ENCODE results near the gene SLC25A52. TPM values are rescaled to one million over a fixed set of nuclear protein-coding genes. Genes with fewer than 3 reads are reported as not detected.
"Not testable (repeated sequence)": the region's sequence is repeated elsewhere in the genome, so short reads cannot be mapped to it uniquely, and the experiment has no call there.

SLC25A52 gene, protein sequence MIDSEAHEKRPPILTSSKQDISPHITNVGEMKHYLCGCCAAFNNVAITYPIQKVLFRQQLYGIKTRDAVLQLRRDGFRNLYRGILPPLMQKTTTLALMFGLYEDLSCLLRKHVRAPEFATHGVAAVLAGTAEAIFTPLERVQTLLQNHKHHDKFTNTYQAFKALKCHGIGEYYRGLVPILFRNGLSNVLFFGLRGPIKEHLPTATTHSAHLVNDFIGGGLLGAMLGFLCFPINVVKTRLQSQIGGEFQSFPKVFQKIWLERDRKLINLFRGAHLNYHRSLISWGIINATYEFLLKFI
- 0.26 TPM for total RNA-seq
- not detected for polyA plus RNA-seq

DNA sequence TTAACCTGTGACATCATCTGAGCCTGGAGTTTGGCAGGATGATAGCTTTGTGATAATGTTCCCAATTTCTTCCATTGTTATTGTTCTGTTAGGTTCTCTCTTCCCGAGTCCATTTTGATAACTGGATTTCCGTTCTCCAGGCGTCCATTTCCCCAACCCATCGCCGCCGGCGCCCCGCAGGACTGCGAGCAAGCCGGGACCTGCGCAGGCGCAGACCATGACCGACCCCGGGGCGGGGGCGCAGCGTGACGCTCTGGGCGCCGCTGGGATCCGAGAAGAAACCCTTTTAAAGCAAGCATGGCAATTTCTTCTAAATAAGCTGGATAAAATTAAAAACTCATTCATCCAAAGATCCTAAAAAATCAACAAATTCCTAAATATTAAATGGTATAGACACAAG is at the start of gene SLC25A52:
TSS of gene SLC25A52 (minus strand) at position 186 of the 400 bp plus-strand sequence. CDS start 219 bp downstream, outside the sequence.
- WGBS = 83% methylated on average over 21 of the region's 21 CpGs
- DNase-seq (ENCODE audit: extremely low spot score) = no peak
- H3K4me3 ChIP-seq (ENCODE audit: low read depth, low read length) = no peak within 1 kb of the TSS
- no peak within 1 kb of the TSS for H3K27ac ChIP-seq (ENCODE audit: low read depth)
- no peaks in the 10 kb centered on the region for H3K4me1 ChIP-seq (ENCODE audit: insufficient read depth)
- H3K36me3 ChIP-seq (ENCODE audit: insufficient read depth) = no peaks in the 10 kb centered on the region

DNA sequence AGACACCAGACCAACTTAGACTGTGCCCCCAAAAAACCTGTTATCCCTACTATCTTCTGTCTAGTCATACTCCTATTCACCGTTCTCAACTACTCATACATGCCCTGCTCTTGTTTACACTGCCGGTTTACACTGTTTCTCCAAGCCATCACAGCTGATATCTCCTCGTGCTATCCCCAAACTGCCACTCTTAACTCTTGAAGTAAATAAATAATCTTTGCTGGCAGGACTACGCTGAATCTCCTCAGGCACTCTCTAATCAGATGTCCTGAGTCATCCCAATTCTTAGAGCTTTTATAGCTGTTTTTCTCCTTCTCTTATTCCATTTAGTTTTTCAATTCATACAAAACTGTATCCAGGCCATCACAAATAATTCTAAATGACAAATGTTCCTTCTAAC is 48.4 kb upstream of the SLC25A52 start:
- 52% methylated on average over 3 of the region's 4 CpGs for WGBS
- H3K4me1 ChIP-seq (ENCODE audit: insufficient read depth); H3K27ac ChIP-seq (ENCODE audit: low read depth); DNase-seq (ENCODE audit: extremely low spot score); H3K4me3 ChIP-seq (ENCODE audit: low read depth, low read length); H3K36me3 ChIP-seq (ENCODE audit: insufficient read depth): not testable (repeated sequence)

DNA sequence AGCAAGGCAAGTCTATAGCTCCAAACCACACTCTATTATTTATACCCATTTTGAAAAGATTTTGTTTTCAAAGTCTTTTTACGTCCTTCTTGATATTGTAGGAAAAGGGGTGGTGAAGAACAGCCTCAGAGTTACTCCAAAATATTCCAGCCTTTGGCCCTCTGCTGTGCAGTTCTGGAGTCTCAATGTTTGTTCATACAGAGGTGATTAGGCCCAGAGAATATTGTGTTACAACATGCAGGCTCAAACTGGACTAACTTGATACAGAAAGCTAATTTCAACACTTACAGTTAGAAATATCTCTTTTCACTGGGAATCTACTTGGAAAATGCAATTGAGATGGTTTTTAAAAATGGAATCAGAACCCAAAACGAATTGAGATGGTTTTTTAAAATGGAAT is 40.4 kb upstream of the SLC25A52 start:
- H3K4me1 ChIP-seq (ENCODE audit: insufficient read depth) = no peaks in the 10 kb centered on the region
- DNase-seq (ENCODE audit: extremely low spot score) = peak; percentile 7
- no peak overlapping the region for H3K27ac ChIP-seq (ENCODE audit: low read depth)
- H3K36me3 ChIP-seq (ENCODE audit: insufficient read depth) = no peaks in the 10 kb centered on the region
- WGBS = 66% methylated on average over 2 of the region's 2 CpGs
- no peak overlapping the region for H3K4me3 ChIP-seq (ENCODE audit: low read depth, low read length)

DNA sequence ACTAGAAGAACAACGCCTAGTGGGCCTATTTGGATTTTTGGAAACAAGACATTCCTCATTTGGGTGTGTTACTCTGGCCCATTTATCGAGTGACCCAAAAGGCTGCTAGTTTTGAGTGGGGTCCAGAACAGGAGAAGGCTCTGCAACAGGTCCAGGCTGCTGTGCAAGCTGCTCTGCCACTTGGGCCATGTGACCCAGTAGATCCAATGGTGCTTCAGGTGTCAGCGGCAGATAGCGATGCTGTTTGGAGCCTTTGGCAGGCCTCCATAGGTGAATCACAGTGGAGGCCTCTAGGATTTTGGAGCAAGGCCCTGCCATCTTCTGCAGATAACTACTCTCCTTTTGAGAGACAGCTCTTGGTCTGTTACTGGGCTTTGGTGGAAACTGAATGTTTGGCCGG is 38.6 kb upstream of the SLC25A52 start:
- H3K27ac ChIP-seq (ENCODE audit: low read depth); H3K4me1 ChIP-seq (ENCODE audit: insufficient read depth); H3K4me3 ChIP-seq (ENCODE audit: low read depth, low read length); H3K36me3 ChIP-seq (ENCODE audit: insufficient read depth); DNase-seq (ENCODE audit: extremely low spot score): not testable (repeated sequence)
- 95% methylated on average over 5 of the region's 5 CpGs for WGBS

DNA sequence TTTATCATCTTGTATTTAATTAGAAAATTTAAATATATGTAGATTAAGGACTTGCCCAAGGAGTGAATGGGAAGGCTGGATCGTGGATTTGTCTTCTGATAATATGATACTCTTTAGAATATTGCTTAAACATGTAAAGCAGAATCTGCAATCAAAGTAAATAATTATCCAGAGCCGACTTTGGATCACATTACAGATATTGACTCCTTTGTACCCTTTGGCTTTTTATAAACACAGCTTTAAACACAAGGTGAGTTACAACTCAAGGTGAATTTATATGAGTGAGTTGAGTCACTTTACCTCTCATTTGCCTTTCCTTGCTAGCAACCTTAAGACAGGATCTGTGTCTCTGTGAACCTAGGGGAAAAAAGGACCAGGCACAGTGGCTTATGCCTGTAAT is 37.7 kb upstream of the SLC25A52 start:
- Histone ChIP-seq H3K27ac (ENCODE audit: low read depth) (no peak overlapping the region), H3K36me3 (ENCODE audit: insufficient read depth) (no peaks in the 10 kb centered on the region), H3K4me3 (ENCODE audit: low read depth, low read length) (no peak overlapping the region), H3K4me1 (ENCODE audit: insufficient read depth) (no peaks in the 10 kb centered on the region)
- WGBS = 22% methylated on average over 2 of the region's 2 CpGs
- DNase-seq (ENCODE audit: extremely low spot score) = no peak

DNA sequence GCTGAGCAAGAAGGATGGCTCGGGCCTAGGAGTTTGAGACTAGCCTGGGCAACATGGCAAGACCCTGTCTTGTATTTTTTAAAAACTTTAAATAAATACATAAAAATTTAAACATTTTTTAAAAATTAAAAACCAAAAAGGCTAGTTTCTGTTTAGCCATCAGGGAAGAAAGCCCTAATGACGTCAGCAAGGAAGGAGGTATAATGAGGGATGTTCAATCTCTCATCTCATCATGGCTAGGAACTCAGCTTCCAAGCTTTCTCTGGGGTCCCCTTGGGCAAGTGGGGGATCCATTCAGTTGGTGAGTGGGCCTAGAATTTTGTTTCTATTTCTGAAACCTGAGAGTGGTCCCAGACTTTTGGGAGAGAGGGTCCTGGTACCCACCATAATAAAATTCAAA is 35.1 kb upstream of the SLC25A52 start:
- H3K36me3 ChIP-seq (ENCODE audit: insufficient read depth) = no peaks in the 10 kb centered on the region
- no peaks in the 10 kb centered on the region for H3K4me1 ChIP-seq (ENCODE audit: insufficient read depth)
- 88% methylated on average over 2 of the region's 2 CpGs for WGBS
- H3K27ac ChIP-seq (ENCODE audit: low read depth) = no peak overlapping the region
- no peak overlapping the region for H3K4me3 ChIP-seq (ENCODE audit: low read depth, low read length)
- DNase-seq (ENCODE audit: extremely low spot score) = no peak

DNA sequence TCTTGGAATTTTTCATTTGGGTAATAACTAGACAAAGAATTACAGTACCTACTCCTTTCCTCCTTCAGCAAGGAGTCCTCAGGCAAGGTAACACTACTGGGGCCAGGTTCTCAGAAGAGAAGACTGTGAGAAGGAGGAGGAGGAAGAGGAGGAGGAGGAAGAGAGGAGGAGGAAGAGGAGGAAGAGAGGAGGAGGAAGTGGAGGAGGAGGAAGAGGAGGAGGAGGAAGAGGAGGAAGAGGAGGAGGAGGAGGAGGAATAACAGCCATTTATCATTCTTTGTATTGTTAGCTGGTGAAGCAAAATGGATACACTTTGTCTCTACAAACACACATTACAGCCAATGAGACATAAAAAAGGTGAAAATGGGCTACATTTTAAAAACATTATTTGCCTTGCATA is 32.9 kb upstream of the SLC25A52 start:
- no peak for DNase-seq (ENCODE audit: extremely low spot score)
- Histone ChIP-seq H3K36me3 (ENCODE audit: insufficient read depth) (no peaks in the 10 kb centered on the region), H3K4me1 (ENCODE audit: insufficient read depth) (no peaks in the 10 kb centered on the region), H3K4me3 (ENCODE audit: low read depth, low read length) (no peak overlapping the region), H3K27ac (ENCODE audit: low read depth) (no peak overlapping the region)

DNA sequence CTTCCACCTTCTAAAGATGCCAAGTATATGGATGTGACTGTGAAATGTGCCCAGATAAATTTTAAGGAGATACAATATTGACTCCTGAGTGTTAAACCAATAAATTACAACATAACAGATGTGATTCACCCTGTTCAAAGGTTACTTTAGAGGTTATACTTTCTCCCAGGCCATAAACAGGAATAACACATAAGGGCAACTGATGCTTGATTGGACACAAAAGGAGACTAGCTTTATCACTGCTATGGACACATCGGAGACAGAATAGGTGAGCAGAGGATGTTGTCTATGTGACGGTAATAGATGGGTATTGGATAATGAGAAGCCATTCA is 31.9 kb upstream of the SLC25A52 start:
- no peak overlapping the region for H3K27ac ChIP-seq (ENCODE audit: low read depth)
- no peaks in the 10 kb centered on the region for H3K36me3 ChIP-seq (ENCODE audit: insufficient read depth)
- H3K4me3 ChIP-seq (ENCODE audit: low read depth, low read length) = no peak overlapping the region
- no peak for DNase-seq (ENCODE audit: extremely low spot score)
- 94% methylated on average over 2 of the region's 2 CpGs for WGBS
- H3K4me1 ChIP-seq (ENCODE audit: insufficient read depth) = no peaks in the 10 kb centered on the region

DNA sequence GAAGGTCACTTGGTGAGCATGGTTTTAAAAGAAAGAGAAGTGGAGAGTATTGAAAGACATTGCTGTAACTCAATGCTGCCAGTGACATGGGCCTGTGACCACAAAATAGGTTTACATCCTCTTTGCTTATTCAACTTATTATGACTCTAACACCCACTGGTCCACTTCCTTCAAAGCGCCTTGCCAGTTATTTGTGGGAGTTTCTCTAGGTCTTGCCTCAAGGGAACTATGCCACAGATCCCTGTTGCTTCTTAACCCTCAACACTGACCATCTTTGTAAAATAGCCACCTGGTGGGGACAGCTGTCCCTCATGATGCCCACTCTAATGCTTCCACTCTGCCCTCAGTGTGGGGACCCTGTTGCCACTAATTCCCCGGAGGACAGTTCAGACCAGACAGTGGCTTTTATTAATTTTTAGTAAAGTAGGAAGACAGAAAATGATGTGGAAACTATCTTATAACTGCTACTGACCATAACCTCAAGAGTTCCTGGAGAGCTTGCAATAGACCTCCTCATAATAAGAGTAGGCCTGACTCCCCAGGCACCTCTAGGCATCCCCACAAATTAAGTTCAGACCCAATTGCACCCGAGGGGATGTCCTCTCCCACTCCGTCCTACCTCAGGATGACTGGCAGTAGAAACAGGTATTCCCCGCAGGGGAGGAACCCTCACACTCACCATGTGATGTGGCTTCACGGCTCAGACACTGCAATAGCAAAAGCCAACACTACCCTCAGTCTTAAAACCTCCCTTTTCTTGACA is 31.3 kb upstream of the SLC25A52 start:
- 83% methylated on average over 6 of the region's 6 CpGs for WGBS
- Histone ChIP-seq H3K4me3 (ENCODE audit: low read depth, low read length) (no peak overlapping the region), H3K4me1 (ENCODE audit: insufficient read depth) (no peaks in the 10 kb centered on the region), H3K27ac (ENCODE audit: low read depth) (no peak overlapping the region), H3K36me3 (ENCODE audit: insufficient read depth) (no peaks in the 10 kb centered on the region)
- no peak for DNase-seq (ENCODE audit: extremely low spot score)

DNA sequence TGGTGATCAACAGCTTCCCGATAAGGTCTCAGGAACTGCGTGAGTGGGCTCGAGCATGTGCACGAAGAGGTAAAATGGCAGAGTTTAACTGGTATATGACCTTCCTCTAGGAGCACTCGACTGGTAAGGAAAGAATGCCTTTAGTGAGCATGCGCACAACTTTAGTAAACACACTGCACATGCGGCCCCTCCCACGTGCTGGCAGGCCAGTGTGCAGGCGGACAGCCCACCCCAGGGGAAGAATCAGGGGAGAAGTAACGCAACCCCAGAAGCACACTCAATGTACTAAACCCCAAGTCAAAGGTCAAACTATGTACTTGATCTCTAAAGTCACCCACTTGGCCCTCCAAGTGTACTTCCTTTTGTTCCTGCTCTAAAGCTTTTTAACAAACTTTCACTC is 28.7 kb upstream of the SLC25A52 start:
- Histone ChIP-seq H3K36me3 (ENCODE audit: insufficient read depth) (no peaks in the 10 kb centered on the region), H3K27ac (ENCODE audit: low read depth) (no peak overlapping the region), H3K4me1 (ENCODE audit: insufficient read depth) (no peaks in the 10 kb centered on the region), H3K4me3 (ENCODE audit: low read depth, low read length) (no peak overlapping the region)
- no peak for DNase-seq (ENCODE audit: extremely low spot score)
- 71% methylated on average over 10 of the region's 10 CpGs for WGBS

DNA sequence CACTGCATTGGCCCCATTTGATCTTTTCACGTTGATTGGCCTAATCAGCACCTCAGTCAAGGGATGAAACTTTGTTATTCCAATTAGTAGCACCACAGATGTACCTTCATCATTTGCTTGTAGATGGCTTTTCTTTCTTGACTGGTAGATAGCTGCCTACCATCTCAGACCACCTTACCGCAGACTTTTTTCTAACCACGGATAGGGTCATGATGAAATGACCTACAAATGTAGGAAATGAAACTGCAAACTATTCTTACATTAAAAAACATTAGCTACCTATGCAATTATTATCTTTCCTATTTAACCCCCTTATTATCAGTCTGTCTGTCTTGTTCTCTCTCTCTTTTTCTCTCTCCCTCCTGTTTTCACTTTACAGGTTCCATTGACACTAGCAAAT is 22.4 kb upstream of the SLC25A52 start:
- no peaks in the 10 kb centered on the region for H3K36me3 ChIP-seq (ENCODE audit: insufficient read depth)
- H3K4me3 ChIP-seq (ENCODE audit: low read depth, low read length) = no peak overlapping the region
- WGBS = 82% methylated on average over 3 of the region's 3 CpGs
- DNase-seq (ENCODE audit: extremely low spot score) = no peak
- H3K4me1 ChIP-seq (ENCODE audit: insufficient read depth) = no peaks in the 10 kb centered on the region
- H3K27ac ChIP-seq (ENCODE audit: low read depth) = no peak overlapping the region

DNA sequence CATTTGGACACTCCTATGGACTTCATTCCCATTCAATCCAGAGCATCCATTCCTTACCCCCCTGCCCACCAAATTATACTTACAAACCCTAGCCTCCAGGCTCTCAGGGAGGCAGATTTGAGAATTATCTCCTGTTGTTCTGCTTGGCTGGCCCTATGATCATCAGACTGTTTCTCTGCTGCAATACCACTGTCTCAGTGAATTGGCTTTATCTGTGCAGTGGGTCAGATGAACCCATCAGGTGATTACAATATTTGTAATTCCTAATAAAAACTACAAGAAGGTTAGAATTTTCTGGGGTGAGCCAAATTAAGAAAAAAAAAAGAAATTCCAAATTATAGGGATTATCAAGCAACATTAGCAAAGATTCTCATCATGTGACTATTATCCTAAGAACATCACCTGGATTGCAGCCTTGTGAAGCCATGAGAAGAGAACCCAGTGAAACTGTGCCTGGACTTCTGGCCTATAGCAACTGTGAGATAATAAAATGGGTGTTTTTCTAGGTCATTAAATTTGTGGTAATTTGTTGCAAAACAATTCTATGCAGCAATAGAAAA is 17.8 kb upstream of the SLC25A52 start:
- Histone ChIP-seq H3K4me3 (ENCODE audit: low read depth, low read length) (no peak overlapping the region), H3K4me1 (ENCODE audit: insufficient read depth) (no peaks in the 10 kb centered on the region)
- DNase-seq (ENCODE audit: extremely low spot score) = no peak

DNA sequence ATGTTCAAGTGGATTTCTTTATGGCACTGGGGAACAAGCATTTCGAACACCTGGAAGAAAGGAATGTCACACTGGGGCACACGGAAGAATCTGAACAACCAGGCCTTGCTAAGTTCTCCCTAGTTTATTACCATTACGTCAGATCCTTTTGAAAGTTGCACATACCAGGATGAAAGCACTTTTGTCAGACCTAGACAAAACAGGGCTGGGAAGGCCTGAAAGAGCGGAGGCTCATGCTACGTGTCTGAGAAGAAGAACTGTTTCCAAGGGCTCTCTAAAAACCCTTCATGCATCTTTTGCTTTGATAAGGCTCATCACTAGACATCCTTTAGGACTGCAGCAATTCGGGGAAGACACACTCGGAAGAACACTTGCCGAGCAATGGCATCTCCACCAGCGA is 15.4 kb upstream of the SLC25A52 start:
- no peaks in the 10 kb centered on the region for H3K36me3 ChIP-seq (ENCODE audit: insufficient read depth)
- WGBS = 61% methylated on average over 9 of the region's 9 CpGs
- H3K27ac ChIP-seq (ENCODE audit: low read depth) = no peak overlapping the region
- no peaks in the 10 kb centered on the region for H3K4me1 ChIP-seq (ENCODE audit: insufficient read depth)
- no peak overlapping the region for H3K4me3 ChIP-seq (ENCODE audit: low read depth, low read length)
- no peak for DNase-seq (ENCODE audit: extremely low spot score)

More for the DNA sequence above, 17.8 kb upstream of the SLC25A52 start:
- no peaks in the 10 kb centered on the region for H3K36me3 ChIP-seq (ENCODE audit: insufficient read depth)
- H3K27ac ChIP-seq (ENCODE audit: low read depth) = no peak overlapping the region

DNA sequence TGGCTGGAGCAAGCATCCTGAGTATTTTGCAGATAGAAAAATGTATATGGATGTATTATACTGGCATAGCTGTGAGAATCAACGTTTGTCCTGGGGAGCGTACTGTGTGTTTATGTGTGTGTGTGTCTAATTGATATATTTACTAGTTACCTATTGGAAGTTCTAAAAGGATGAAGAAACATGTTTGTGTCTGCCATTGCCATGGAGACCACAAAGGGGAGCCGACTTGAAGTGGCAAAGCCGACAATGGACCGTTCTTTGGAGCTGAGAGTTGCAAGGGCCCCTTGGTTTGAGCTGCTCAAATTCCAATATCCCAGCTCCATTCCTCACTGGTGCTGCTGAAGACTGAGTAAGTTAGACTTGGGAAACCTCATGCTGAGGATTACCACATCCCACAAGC is 14.3 kb upstream of the SLC25A52 start:
- Histone ChIP-seq H3K4me1 (ENCODE audit: insufficient read depth) (no peaks in the 10 kb centered on the region), H3K4me3 (ENCODE audit: low read depth, low read length) (no peak overlapping the region), H3K36me3 (ENCODE audit: insufficient read depth) (no peaks in the 10 kb centered on the region), H3K27ac (ENCODE audit: low read depth) (no peak overlapping the region)
- no peak for DNase-seq (ENCODE audit: extremely low spot score)
- 86% methylated on average over 5 of the region's 5 CpGs for WGBS

Data from urinary bladder (tissue), 4 donors.